GM18907 (cell line): ENCODE measurements around the gene DAGLA.

Source experiments
- ATAC-seq: cut with Tn5 transposase; IDR thresholded peaks from one replicate; pipeline ENCODE4 v1.9.1; 2021; ENCODE audit warnings: mild to moderate bottlenecking, moderate library complexity; ENCODE audit not compliant: unreplicated experiment

The DAGLA gene

DNA sequence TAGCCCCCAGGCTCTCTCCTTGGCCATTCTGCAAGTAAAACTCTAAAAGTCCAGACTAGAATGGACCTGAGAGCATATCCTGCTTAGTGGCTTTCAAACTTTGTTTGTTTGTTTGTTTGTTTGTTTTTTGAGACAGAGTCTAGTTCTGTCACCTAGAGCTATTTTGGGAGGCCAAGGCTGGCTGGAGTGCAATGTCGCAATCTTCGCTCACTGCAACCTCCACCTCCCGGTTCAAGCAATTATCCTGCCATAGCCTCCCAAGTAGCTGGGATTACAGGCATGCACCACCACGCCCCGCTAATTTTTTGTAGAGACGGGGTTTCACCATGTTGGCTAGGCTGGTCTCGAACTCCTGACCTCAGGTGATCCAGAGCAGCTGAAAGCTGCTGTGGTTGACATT lies 28.9 kb downstream of the DAGLA start:
- ATAC-seq: no peak

DNA sequence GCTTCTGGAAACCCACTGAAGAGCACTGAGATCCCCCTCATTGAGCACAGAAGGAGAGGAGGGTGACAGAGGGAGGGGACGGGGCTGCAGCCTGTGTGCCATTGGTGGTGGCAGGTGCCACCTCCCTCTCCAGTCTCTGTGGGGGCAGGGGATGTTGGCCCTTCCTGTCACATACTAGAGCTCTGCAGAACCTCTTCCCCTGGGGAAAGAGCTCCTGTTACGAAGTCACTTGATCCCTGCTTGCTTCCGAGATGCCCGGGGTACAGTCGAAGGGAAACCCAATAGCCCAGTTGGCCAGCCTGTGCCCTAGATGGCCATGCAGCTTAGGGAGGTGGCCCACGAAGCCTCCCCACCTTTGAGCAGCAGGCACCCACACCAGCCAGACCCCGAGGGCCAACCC lies 29.4 kb downstream of the DAGLA start:
- ATAC-seq: no peak

DNA sequence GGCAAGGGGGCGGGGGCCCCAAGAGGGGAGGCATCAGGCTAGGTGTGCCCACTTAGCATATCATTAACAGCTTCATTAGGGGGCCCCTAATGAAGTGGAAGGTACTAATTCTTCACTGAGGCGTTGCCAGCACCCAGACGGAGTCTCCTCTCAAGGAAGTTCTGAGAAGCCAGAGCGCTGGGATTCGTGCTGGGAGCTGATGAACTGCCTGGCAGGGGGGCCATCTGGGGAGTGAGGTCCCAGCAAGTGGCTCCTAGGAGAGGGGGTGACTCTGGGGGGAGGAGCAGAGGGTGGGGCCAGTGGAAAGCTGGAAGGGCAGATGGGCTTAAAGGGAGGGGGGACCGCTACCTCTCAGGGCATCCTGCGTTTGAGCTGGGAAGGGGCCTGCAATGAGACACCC lies 29.8 kb downstream of the DAGLA start:
- ATAC-seq: no peak

DNA sequence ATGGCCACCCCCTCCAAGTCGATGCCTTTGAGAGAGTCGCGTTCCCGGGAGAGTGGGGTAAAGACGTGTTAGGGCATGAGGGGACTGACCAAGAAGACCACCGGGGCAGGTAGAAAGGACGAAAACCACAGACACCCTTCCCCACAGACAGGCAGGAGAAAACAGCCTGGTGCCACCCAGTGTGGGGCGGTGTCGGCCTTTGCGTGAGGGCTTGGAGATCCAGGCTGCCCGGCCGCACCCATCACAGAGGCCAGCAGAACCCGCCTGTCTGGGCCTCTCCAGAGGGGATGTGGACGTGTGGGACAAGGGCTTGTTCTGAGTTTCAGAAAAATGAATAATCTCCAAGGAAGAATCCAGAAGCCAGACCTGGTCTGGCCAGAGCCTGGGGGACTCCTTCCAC lies 30.8 kb downstream of the DAGLA start:
- ATAC-seq: no peak

DNA sequence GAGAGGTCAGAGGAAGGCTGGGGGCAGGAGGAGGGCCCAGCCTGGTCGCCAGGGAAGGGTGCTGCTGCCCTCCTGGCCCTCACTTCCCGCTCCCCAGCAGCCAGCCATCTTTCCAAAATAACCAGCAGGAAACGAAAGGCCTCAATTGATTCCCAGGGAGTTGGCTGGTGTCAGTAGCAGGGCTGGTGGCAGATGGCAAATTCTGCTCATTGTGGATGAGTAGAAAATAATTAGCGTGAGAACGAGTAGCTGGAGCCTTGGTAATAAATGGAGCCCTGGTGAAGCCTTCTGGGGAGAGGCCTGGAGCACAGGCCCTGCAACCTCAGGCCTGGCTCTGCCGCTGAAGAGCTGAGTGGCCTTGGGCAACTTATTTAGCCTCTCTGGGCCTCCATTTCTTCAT lies 31.3 kb downstream of the DAGLA start:
- no peak for ATAC-seq

DNA sequence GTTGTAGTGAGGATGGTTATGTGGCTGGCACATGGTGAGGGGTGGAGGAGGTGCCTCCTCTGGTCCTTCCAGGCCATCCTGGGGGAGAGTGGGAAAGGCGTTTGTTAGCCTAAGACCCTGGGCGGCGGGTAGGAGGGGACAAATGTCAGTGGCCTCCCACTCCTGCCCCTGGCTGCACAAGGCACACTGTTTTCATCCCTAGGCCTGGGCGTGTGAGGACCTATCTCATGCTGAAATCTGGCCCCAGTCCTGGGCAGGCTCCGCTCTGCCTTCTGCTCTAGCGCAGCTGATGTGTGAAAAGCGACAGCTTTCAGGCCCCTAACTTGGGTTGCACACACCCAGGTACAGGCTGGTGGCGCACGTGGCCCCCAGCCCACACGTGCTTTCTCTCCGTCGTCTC lies 32.1 kb downstream of the DAGLA start:
- no peak for ATAC-seq

DNA sequence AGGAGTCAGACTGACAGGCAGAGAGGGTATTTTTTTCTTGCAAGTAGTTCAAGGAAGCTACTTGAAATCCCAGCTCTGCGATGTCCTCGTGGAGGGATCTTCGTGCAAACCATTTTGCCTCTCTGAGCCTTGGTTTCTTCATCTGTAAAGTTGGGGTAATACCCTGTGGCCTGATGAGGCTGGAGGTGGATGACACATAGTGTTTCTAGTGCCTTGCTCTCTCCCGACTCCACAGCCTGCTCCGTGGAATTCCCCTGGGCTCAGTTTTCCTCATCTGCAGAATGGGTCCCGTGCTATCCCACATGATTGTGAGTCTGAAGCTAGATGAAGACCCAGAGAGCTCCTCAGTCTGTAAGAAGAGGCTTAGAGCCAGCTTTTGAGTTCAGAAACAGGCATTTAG lies 32.7 kb downstream of the DAGLA start:
- ATAC-seq: no peak

DNA sequence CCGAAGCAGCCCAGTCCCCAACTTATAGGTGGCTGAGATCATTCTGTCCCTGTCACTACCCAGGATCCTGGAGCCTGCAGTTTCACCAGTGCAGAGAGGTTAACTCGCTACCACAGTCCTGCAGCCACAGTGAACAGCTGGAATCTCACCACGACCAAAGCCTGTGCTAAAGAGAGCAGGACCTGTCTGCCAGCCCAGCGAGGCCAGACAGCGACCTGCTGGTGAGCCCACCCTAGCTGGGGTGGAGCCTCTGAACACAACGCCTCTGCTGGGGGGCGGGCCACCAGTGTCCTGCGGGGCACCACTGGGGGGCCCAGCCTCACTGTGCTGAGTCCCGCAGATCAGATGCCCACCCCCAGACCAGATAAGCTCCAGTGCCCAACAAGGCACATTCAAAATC lies 33.3 kb downstream of the DAGLA start:
- ATAC-seq: no peak

DNA sequence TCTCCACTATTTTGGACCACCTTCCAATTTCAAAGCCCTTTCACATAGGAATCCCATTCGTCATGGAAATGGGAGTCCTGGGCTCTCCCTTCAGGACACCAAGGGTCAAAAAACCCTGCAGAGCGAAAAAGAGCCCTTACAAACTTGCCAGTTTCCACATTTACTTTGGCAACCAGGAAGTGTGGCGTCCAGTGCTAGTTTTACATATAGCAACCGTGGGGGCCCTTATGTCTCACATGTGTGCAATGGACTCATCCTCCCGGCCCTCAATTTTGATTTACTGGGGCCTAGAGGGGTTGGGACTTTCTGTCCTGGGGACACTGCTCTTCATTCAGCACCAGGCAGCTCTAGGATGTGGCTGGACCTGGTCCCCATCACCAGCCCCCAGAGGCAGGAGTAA lies 33.7 kb downstream of the DAGLA start:
- no peak for ATAC-seq

DNA sequence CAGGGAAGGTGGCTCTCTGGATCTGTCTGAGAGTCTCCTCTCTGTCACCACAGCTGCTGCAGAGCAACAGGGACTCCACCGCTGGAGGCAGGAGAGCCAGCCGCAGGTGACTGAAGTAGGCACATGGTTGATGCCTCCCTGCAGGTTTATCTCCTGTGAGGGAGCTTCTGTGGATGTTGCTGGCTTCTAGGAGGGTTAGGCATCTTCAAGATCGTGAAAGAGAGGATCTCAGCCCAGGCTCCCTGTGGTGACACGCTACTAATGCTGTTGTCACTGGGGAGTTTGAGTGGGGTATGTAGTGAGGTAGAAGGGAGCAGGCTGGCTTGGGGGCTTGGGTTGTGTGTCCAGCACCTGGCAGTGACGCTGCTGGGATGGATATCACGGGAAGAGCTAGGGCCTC lies 34.1 kb downstream of the DAGLA start:
- no peak for ATAC-seq

DNA sequence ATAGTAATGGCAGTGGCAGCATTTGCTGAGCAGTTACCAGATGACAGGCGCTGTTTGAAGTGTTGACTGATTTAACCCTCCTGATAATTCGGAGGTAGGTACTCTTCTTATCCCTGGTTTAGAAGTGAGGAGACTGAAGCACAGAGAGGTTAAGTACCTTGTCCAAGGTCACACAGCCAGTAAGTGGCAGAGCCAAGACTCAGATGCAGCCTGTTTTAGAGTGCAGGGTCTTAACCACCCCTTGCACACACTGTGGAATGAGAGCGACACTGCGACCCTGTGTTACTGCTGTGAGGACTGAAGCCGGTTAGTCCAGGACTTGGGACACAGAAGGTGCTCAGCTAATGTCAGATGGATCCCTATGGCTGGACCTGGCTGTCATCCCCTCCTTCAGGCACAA lies 34.7 kb downstream of the DAGLA start:
- no peak for ATAC-seq

DNA sequence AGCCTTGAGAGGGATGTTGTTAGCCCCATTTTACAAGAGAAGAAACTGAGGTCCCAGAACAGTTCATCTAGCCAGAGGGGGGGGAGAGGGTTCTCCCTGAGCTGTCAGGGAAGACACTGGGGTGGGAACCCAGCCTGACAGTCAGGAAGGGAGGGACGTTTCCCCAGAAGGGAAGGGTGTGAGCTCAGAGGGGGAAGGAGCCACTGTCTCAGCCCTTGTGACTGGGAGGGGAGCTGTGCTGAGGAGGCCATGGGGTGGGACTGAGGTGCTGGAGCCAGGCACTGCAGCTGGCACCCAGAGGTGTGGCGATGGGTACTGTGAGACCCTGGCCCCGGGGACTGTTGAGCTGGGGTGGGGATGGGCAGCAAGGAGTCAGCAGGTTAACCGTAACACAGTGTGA lies 35.7 kb downstream of the DAGLA start:
- no peak for ATAC-seq

DNA sequence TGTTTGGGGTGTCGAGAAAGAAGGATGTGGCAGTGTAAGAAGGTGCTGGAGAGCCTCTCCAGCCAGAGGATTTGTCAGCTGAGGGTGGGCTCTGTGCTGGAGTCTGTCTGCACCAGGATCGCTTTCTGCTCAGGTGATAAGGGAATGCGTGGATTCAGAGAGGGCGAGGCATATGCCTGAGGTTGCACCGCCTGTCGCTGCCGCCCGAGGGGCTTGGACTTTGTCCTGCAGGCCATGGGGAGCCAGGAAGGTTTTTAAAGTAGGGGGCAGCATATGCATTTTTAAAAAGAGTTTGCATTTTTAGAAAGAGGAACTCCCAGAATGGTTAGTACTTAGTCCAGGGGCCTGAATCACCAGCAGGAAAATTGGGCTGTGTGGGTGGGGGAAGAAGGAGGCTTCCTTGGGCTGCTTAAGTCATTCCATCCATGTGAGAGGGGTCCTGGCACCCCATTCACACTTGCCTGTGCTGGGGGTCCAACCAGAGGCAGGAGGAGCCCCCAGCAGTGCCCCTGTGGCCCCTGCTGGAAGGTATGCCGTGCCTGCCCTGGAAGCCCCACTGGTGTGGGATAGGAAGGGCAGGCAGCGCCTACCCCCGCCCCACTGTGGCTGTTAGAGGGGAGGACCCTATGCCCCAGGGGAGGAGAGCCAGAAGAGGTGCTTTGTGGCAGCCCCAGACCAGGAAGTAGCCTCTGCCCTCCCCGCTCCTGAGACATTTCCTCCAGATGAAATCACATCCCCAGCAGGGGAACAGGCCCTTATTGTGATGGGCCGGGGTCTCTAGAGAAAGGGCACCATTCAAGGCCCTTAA lies 36.5 kb downstream of the DAGLA start:
- ATAC-seq: no peak

DNA sequence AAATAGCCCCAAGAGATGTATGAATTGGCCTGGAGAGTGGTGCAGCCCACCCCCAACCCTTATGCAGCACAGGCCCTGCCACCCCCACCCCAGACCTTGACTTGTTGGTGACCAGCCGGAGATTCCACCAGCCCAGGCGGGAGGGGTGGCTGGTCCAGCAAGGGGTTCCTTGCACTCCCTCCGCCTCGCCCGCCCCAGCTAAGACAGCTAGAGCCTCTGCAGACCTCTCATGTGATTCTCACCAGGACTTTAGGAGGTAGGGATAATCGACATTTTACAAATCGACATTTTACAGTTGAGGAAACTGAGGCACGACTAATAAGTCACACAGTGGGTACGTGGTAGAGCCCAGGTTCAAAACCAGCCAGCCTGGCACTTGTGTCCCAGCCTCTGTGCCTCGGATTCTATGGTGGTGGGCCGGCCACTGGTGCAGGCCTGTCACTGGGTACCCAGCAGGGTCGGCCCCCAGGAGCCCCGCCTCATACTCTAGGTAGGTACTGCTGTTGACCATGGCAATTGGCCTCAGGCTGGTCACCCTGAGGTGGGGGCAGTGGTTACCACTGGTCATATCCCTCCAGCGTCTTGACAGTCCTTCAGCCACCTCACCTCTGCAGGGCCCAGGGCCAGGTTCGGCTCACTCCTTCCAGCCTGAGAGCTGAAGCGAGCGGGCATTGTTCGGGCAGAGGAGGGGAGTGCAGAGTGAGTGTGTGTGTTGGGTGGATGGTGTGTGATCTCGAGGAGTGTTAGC lies 37.3 kb downstream of the DAGLA start:
- ATAC-seq: no peak

DNA sequence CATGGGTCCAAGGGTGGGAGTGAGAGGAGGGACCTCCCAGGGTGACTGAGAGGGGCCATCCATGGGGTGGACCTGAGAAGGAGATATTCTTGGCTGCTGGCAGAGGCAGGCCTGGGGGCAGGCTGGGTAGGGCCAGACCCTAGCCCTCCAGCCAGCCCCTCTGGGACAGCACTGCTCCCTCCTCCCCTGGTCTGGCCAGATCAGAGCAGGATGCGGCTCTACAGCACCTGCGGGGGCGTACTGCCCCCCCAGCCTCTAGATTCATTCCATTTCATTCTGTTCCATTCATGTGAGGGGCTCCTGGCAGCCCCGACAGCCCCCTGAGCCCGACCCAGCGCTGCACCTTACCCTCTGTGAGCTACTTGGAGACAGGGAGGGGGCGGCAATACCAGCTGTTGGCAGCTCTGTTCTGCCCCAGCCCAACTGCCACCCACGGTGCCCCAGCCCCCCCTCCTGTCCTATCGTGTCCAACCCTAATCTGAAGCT lies 37.9 kb downstream of the DAGLA start:
- ATAC-seq: no peak

DNA sequence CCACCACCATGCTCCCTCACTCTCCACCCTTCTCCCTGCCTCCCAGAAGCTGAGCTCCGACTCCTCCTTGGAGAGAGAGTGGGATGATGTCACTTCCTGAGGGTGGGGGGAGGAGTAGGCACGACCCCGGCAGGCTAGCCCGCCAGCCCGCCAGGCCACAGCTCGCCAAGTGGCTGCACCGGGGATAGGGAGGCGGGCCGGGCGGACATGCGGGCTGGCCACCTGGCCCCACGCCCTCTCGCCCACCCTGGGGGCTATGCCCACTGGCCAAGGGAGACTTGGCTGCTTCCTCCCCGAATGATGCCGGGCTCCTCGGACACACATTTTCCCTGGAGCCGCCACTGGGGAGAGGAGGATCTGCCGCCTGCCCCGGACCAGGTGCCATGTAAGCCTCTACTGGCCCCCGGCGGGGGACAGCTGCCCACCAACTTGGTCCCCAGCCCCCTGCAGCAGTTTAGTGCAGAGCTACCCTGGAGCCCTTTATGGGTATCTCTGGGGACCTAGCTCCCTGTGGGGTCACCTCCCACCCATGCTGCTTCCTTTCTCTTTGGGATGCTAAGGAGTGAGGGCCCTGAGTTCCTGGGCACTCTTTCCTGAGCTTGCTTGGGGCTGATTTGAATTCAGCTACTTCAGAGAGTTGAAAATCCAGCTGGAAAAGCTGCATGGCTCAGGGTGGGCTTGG lies 38.6 kb downstream of the DAGLA start:
- ATAC-seq: no peak

DNA sequence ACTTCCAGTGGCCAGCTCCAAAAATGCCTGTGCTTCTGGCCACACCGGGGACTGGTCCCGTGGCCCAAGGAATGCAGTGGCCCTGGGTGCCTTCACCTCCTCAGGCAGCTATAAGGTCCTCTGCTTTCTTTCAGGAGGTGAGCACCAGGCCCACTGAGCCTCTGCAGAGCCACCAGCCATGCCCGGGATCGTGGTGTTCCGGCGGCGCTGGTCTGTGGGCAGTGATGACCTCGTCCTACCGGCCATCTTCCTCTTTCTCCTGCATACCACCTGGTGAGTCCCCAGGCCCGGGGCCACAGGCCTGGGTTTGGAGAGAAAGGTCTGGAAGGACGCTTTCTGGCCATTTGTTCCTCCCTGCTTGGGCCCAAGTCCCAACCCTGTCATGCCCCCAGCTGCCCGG lies 39.8 kb downstream of the DAGLA start:
- ATAC-seq: no peak

DNA sequence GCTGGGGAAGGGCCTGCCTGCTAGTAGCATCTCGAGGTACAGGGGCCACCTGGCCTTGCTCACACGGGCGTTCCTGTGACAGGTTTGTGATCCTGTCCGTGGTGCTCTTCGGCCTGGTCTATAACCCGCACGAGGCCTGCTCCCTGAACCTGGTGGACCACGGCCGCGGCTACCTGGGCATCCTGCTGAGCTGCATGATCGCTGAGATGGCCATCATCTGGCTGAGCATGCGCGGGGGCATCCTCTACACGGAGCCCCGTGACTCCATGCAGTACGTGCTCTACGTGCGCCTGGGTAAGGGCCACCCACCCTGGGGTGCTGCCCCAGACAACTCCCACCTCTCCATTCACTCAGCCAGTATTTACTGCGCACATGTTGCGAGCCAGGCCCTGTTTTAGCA lies 40.4 kb downstream of the DAGLA start:
- no peak for ATAC-seq

DNA sequence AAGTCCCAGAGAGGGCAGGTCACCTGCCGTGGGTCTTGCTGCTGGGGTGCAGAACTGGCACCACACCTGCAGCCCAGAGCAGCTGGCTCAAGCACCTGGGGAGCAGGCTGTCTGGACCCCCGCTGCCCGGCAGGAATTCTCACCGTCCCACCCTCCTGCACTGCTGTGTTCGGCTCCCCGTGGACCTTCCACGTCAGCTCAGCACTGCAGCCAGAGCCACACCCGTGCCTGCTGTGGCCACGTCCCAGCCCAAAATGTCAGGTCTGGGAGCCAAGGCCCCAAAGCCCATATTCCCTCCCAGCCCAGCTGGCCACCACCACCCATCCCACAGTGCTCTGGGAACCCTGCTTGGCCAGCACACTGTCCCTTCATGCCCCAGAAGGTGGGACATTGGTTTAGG lies 44.2 kb downstream of the DAGLA start:
- no peak for ATAC-seq

DNA sequence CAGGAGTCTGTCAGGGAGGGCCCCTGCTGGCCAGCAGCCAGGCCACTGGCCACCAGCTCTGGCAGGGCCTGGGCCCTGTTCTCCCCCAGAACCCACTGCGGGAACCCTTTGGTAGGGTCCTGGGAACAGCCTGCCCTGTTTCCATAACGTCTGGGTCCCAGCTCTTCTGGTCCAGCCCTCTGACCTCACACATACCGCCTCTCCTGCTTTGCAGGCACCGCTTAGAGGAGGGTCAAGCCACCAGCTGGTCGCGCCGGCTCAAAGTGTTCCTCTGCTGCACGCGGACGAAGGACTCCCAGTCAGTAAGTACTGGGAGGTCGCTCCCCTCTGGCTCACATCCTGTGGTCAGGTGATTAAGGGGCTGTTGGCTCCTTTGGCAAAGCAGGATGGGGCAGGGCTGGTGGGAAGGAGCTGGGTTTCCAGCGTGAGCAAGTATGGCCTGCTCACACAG lies 45.6 kb downstream of the DAGLA start:
- ATAC-seq: no peak

DNA sequence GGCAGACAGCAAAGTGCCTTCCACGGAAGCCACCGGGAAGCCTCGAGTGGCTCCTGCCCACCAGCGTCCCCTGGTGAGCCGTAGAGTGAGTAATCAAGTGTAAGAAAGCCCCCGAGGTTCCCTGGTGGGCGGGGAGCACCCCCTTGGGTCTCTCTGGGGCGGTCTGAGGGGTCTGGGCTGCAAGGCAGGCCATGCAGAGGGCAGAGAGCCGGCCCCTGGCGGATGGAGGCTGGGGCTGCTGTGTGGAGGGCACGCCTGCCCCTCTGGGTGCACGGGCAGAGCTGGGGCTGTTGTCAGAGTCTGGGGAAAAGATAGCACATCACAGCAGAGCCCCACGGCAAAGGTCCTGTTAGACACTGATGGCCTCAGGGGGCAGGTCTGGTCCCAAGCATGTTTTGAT lies 46.6 kb downstream of the DAGLA start:
- no peak for ATAC-seq

DNA sequence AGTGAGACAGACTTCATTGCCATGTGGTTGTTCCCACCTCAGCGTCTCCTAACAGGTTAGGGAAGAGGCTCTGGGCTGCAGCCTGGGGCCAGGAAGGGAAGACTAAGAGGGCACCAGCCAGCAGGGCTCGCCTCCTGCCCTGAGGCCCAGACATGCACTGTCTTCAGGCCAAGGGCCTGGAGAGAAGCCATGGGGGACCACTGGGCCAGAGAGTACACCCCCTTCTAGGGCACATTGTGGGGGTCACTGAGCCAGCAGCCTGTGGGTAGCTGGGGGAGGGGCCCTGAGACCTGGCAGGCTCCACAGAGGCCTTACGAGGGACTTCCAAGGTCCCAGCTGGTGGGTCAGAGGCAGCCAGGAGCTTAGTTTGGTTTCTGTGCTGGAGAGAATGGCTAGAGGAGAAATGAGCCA lies 47.2 kb downstream of the DAGLA start:
- ATAC-seq: no peak
